Measurements from ENCODE around the gene RALGDS.

DNA sequence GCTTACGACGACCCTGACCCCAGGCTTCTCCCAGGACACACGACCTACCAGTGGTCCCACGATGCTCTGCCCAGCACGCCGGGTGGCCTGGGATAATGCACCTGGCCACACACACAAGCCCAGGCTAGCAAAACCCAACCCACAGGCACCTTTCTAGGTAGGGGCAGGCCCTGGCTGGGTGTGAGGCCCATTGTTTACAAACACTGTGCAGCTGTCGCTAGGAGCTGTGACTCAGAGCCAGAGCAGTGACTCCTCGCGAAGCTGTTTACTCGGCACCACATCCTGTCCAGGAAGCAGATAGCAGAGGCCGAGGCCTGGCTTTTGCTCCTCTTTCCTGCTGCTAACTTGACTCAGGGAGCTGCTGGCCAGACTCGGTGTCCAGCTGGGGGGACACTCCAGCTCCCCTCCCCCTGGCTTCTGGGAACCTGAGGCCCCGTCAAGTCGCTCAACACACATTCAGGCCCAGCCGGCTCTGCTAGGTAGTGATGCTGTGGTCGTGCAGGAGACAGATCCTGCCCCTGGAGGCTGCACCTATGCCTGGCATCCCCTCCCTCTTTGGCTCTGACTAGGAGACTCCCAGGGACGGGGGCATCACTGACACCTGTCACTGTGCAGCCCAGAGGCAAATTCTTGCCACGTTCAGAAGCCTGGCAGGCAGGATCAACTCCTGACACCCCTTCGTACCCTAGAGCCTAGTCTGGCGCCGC lies 12.8 kb upstream of the RALGDS start:
- TF ChIP-seq, protein P1, sequence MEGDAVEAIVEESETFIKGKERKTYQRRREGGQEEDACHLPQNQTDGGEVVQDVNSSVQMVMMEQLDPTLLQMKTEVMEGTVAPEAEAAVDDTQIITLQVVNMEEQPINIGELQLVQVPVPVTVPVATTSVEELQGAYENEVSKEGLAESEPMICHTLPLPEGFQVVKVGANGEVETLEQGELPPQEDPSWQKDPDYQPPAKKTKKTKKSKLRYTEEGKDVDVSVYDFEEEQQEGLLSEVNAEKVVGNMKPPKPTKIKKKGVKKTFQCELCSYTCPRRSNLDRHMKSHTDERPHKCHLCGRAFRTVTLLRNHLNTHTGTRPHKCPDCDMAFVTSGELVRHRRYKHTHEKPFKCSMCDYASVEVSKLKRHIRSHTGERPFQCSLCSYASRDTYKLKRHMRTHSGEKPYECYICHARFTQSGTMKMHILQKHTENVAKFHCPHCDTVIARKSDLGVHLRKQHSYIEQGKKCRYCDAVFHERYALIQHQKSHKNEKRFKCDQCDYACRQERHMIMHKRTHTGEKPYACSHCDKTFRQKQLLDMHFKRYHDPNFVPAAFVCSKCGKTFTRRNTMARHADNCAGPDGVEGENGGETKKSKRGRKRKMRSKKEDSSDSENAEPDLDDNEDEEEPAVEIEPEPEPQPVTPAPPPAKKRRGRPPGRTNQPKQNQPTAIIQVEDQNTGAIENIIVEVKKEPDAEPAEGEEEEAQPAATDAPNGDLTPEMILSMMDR (conservative IDR thresholded peaks at IDR 0.05; ENCODE audit: low read depth in 2 of 2) = no peak
- no peak for TF ChIP-seq POLR2AphosphoS5 (IDR thresholded peaks at IDR 0.05; ENCODE audit: low read depth)
- TF ChIP-seq EZH2phosphoT487 (IDR thresholded peaks at IDR 0.05; ENCODE audit: unreplicated experiment) = no peak
- TF ChIP-seq, protein P2, sequence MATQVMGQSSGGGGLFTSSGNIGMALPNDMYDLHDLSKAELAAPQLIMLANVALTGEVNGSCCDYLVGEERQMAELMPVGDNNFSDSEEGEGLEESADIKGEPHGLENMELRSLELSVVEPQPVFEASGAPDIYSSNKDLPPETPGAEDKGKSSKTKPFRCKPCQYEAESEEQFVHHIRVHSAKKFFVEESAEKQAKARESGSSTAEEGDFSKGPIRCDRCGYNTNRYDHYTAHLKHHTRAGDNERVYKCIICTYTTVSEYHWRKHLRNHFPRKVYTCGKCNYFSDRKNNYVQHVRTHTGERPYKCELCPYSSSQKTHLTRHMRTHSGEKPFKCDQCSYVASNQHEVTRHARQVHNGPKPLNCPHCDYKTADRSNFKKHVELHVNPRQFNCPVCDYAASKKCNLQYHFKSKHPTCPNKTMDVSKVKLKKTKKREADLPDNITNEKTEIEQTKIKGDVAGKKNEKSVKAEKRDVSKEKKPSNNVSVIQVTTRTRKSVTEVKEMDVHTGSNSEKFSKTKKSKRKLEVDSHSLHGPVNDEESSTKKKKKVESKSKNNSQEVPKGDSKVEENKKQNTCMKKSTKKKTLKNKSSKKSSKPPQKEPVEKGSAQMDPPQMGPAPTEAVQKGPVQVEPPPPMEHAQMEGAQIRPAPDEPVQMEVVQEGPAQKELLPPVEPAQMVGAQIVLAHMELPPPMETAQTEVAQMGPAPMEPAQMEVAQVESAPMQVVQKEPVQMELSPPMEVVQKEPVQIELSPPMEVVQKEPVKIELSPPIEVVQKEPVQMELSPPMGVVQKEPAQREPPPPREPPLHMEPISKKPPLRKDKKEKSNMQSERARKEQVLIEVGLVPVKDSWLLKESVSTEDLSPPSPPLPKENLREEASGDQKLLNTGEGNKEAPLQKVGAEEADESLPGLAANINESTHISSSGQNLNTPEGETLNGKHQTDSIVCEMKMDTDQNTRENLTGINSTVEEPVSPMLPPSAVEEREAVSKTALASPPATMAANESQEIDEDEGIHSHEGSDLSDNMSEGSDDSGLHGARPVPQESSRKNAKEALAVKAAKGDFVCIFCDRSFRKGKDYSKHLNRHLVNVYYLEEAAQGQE (IDR thresholded peaks at IDR 0.05; ENCODE audit: unreplicated experiment) = no peak
- TF ChIP-seq ZNF114 (CRISPR knock-in tag; IDR thresholded peaks at IDR 0.05) = no peak
- TF ChIP-seq EZH2 (IDR thresholded peaks at IDR 0.05; ENCODE audit: low read depth, unreplicated experiment) = no peak
- no peak for TF ChIP-seq ETS1 (IDR thresholded peaks at IDR 0.05)
- TF ChIP-seq JUNB (IDR thresholded peaks at IDR 0.05; ENCODE audit: unreplicated experiment) = no peak
- TF ChIP-seq CREB1 (CRISPR knock-in tag; IDR thresholded peaks at IDR 0.05; ENCODE audit: low read depth) = no peak
